MM.1S (cell line): ENCODE results near the gene PCCB.

Source experiments
- DNase-seq: peaks from one replicate; pipeline ENCODE4 v3.0.0-alpha.2; 2015
- H2AFZ ChIP-seq: fragments of 300-600 bp; sonication (generic); 2 replicates; pipeline ENCODE4 v1.6.0; 2016; ENCODE audit warnings: antibody characterized with exemption, low read length
- H3F3A ChIP-seq: fragments of 300-600 bp; sonication (generic); 2 replicates; pipeline ENCODE4 v1.6.1; 2016; ENCODE audit warnings: mild to moderate bottlenecking, antibody characterized with exemption, low read length, moderate library complexity, mixed read lengths; ENCODE audit not compliant: insufficient read depth
- H3K27ac ChIP-seq: fragments of 300-600 bp; sonication (generic); 2 replicates; pipeline ENCODE4 v1.5.1; 2016; ENCODE audit warnings: mild to moderate bottlenecking, low read length
- H3K27me3 ChIP-seq: fragments of 300-600 bp; sonication (generic); replicated peaks from 2 replicates; pipeline ENCODE4 v1.6.0; 2016; ENCODE audit warnings: low read length; ENCODE audit not compliant: insufficient read depth
- H3K36me3 ChIP-seq: fragments of 300-600 bp; sonication (generic); replicated peaks from 2 replicates; pipeline ENCODE4 v1.6.1; 2016; ENCODE audit warnings: mild to moderate bottlenecking, low read length, mixed read lengths; ENCODE audit not compliant: insufficient read depth
- H3K4me1 ChIP-seq: fragments of 300-600 bp; sonication (generic); 2 replicates; pipeline ENCODE4 v1.6.1; 2016; ENCODE audit warnings: low read length, mixed read lengths
- H3K4me2 ChIP-seq: fragments of 300-600 bp; sonication (generic); 2 replicates; pipeline ENCODE4 v1.6.0; 2016; ENCODE audit warnings: low read depth, low read length
- H3K4me3 ChIP-seq: fragments of 300-600 bp; sonication (generic); 2 replicates; pipeline ENCODE4 v1.5.1; 2016; ENCODE audit warnings: low read length, mixed read lengths
- H3K79me2 ChIP-seq: fragments of 300-600 bp; sonication (generic); 2 replicates; pipeline ENCODE4 v1.6.1; 2016; ENCODE audit warnings: mixed run types, low read length, mixed read lengths
- H3K9ac ChIP-seq: fragments of 300-600 bp; sonication (generic); 2 replicates; pipeline ENCODE4 v1.6.1; 2016; ENCODE audit warnings: low read length, mixed read lengths
- H3K9me2 ChIP-seq: fragments of 300-600 bp; sonication (generic); replicated peaks from 2 replicates; pipeline ENCODE4 v1.6.1; 2016; ENCODE audit warnings: mild to moderate bottlenecking, low read length, mixed read lengths; ENCODE audit not compliant: insufficient read depth
- H3K9me3 ChIP-seq: fragments of 300-600 bp; sonication (generic); replicated peaks from 2 replicates; pipeline ENCODE4 v1.6.1; 2016; ENCODE audit warnings: mild to moderate bottlenecking, low read length, mixed read lengths; ENCODE audit not compliant: insufficient read depth
- H4K20me1 ChIP-seq: fragments of 300-600 bp; sonication (generic); 2 replicates; pipeline ENCODE4 v1.6.1; 2016; ENCODE audit warnings: mild to moderate bottlenecking, low read length, moderate library complexity, mixed read lengths; ENCODE audit not compliant: insufficient read depth
- CTCF ChIP-seq: fragments of 300-600 bp; sonication (generic); IDR thresholded peaks from 2 replicates; pipeline ENCODE4 v1.5.1; 2016; ENCODE audit warnings: antibody characterized with exemption, low read length, mixed read lengths
- EZH2 ChIP-seq: fragments of 300-600 bp; sonication (generic); optimal IDR thresholded peaks from 2 replicates; pipeline ENCODE3; 2017; ENCODE audit warnings: low read depth, mild to moderate bottlenecking, antibody characterized with exemption, low read length, mixed read lengths
- EZH2phosphoT487 ChIP-seq: fragments of 300-600 bp; sonication (generic); IDR thresholded peaks from 2 replicates; pipeline ENCODE4 v1.6.1; 2018; ENCODE audit warnings: antibody characterized with exemption, low read length

The PCCB gene

GRCh38 chr3:136280961-136281360 is 30.8 kb downstream of the PCCB start:
- Histone ChIP-seq H3K79me2 (peaks cover 8% of the 10 kb centered on the region; the same call in 1 of the 2 replicates), H3K9me2 (no peaks in the 10 kb centered on the region), H3K36me3 (peaks cover 5% of the 10 kb centered on the region; the same call in 1 of the 2 replicates), H3K4me3 (no peak overlapping the region), H3K4me2 (no peak overlapping the region), H2AFZ (no peak overlapping the region), H3K9me3 (no peaks in the 10 kb centered on the region), H3K27ac (no peak overlapping the region), H3K4me1 (peaks cover 45% of the 10 kb centered on the region), H4K20me1 (no peaks in the 10 kb centered on the region), H3K9ac (no peak overlapping the region), H3K27me3 (no peaks in the 10 kb centered on the region), H3F3A (peaks cover 7% of the 10 kb centered on the region; the same call in 1 of the 2 replicates)
- DNase-seq, result no peak
- TF ChIP-seq EZH2phosphoT487 (no peak), EZH2 (no peak), CTCF (no peak)

DNA sequence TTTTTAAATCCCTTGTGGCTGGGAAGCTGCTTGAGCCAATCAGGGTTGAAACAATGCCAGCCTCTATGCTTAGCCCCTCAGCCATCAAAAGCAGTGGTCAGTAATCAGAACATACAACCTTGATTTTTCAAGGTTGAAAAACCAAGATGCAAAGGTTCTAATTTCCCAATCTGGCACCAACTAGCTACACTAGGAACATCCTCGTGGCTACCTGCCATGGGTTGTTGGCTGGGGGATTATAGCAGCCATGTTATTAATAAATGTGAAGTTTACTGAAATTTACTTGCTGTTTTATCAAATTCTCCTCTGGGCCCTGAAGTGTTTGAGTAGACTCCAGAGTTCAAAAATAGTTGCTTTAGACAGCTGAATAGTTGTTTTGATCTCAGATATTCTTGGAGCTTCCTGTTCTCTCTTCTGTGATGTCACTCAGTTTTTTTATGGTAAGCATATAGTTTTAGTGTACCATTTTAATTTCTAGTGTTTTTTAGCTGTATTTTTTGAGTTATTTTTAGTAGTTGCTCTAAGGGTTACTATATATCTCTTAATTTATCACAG is 31.9 kb downstream of the PCCB start:
- peaks cover 5% of the 10 kb centered on the region; the same call in 1 of the 2 replicates for H3K36me3 ChIP-seq
- no peaks in the 10 kb centered on the region for H3K27me3 ChIP-seq
- no peak overlapping the region for H3K4me3 ChIP-seq
- no peak for TF ChIP-seq EZH2phosphoT487
- no peak for TF ChIP-seq EZH2
- TF ChIP-seq CTCF, result no peak
- peaks cover 37% of the 10 kb centered on the region for H3K4me1 ChIP-seq
- peak; percentile 23 for DNase-seq
- H4K20me1 ChIP-seq, result no peaks in the 10 kb centered on the region
- peak overlapping the region; percentile 17; the same call in 1 of the 2 replicates for H3K9ac ChIP-seq
- peaks cover 7% of the 10 kb centered on the region; the same call in 1 of the 2 replicates for H3F3A ChIP-seq
- H3K4me2 ChIP-seq, result peak overlapping the region; percentile 44
- no peak overlapping the region for H2AFZ ChIP-seq
- no peaks in the 10 kb centered on the region for H3K9me2 ChIP-seq
- peaks cover 8% of the 10 kb centered on the region; the same call in 1 of the 2 replicates for H3K79me2 ChIP-seq
- H3K9me3 ChIP-seq, result no peaks in the 10 kb centered on the region
- peak overlapping the region; percentile 57; the same call in 1 of the 2 replicates for H3K27ac ChIP-seq

DNA sequence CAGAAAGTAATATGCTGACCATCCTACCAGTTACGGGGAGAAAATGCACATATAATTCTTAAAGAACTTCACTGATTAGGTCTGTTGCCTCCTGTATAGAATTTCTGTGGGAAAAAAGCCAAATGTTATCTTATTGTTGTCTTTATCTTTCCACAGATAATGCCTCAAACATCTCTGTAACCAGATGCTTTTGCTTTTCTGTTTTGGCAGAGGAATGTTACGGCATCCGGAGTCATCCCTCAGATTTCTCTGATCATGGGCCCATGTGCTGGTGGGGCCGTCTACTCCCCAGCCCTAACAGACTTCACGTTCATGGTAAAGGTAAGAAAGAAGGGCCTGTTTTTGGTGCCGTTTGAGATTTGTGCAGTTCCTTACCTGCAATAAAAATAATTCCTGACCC is 33.5 kb downstream of the PCCB start:
- H3K9me3 ChIP-seq, result no peaks in the 10 kb centered on the region
- H3K9ac ChIP-seq, result no peak overlapping the region
- peaks cover 21% of the 10 kb centered on the region for H3K4me1 ChIP-seq
- H3K27me3 ChIP-seq, result no peaks in the 10 kb centered on the region
- no peaks in the 10 kb centered on the region for H4K20me1 ChIP-seq
- peaks cover 8% of the 10 kb centered on the region; the same call in 1 of the 2 replicates for H3K79me2 ChIP-seq
- no peak overlapping the region for H3K4me2 ChIP-seq
- H3K36me3 ChIP-seq, result peaks cover 5% of the 10 kb centered on the region; the same call in 1 of the 2 replicates
- H3F3A ChIP-seq, result no peaks in the 10 kb centered on the region; the same call in 1 of the 2 replicates
- no peak overlapping the region for H2AFZ ChIP-seq
- no peak overlapping the region for H3K27ac ChIP-seq
- no peak for TF ChIP-seq CTCF
- TF ChIP-seq EZH2phosphoT487, result no peak
- TF ChIP-seq EZH2, result no peak
- DNase-seq, result no peak
- no peak overlapping the region for H3K4me3 ChIP-seq
- H3K9me2 ChIP-seq, result no peaks in the 10 kb centered on the region
